ENCODE results near the gene RELN. TPM values are rescaled to one million over a fixed set of nuclear protein-coding genes. Genes with fewer than 3 reads are reported as not detected.
A peak's percentile ranks its signal among the peaks of the same experiment; 100 is the strongest.

Gene RELN
- total and polyA plus RNA-seq, 9 donors = 0.68 to 8.7 (median 2.7) TPM

- H3K27me3 ChIP-seq = no peaks in the 10 kb centered on the region
- H3K9me3 ChIP-seq = no peaks in the 10 kb centered on the region
- no peak overlapping the region for H3K27ac ChIP-seq
- no peaks in the 10 kb centered on the region for H3K36me3 ChIP-seq
- H3K4me3 ChIP-seq = no peak overlapping the region
- DNase-seq = no peak
- 58 to 75% (median 73%) methylated on average over 2 of the region's 2 CpGs for whole genome bisulfite sequencing, 3 donors
- TF ChIP-seq POLR2A (IDR thresholded peaks at IDR 0.05) (no peak), EP300 (IDR thresholded peaks at IDR 0.05) (no peak), CTCF (IDR thresholded peaks at IDR 0.05) (no peak)
- intact Hi-C loops (cut with DNase I) = no loop called here
- peaks cover 2% of the 10 kb centered on the region for H3K4me1 ChIP-seq (ENCODE audit: insufficient read depth)
Measured at GRCh38 chr7:103541947-103542346, 447.5 kb downstream of the RELN start.

GRCh38 chr7:103541026-103541425 lies 448.4 kb downstream of the RELN start:
- no peaks in the 10 kb centered on the region for H3K36me3 ChIP-seq

GRCh38 chr7:103540338-103540737 lies 449.1 kb downstream of the RELN start:
- no peak overlapping the region for H3K4me3 ChIP-seq
- H3K27me3 ChIP-seq = no peaks in the 10 kb centered on the region
- intact Hi-C loops (cut with DNase I) = no loop called here
- WGBS, 3 donors = 52 to 64% (median 56%) methylated on average over 7 of the region's 7 CpGs
- no peaks in the 10 kb centered on the region for H3K36me3 ChIP-seq
- H3K27ac ChIP-seq = no peak overlapping the region
- no peak for DNase-seq
- no peaks in the 10 kb centered on the region for H3K9me3 ChIP-seq
- TF ChIP-seq EP300 (IDR thresholded peaks at IDR 0.05) (no peak), CTCF (IDR thresholded peaks at IDR 0.05) (no peak), POLR2A (IDR thresholded peaks at IDR 0.05) (no peak)
- peaks cover 2% of the 10 kb centered on the region for H3K4me1 ChIP-seq (ENCODE audit: insufficient read depth)

More at GRCh38 chr7:103541026-103541425, 448.4 kb downstream of the RELN start:
- peak in 1 of 5 donors; percentile 36 for DNase-seq
- Histone ChIP-seq H3K9me3 (no peaks in the 10 kb centered on the region), H3K4me3 (no peak overlapping the region), H3K27ac (no peak overlapping the region), H3K4me1 (ENCODE audit: insufficient read depth) (peaks cover 2% of the 10 kb centered on the region), H3K27me3 (no peaks in the 10 kb centered on the region)
- WGBS, 3 donors = 40 to 47% (median 42%) methylated on average over 4 of the region's 4 CpGs
- intact Hi-C loops (cut with DNase I) = no loop called here
- TF ChIP-seq POLR2A (IDR thresholded peaks at IDR 0.05) (no peak), EP300 (IDR thresholded peaks at IDR 0.05) (no peak)

- no peak for TF ChIP-seq POLR2A (IDR thresholded peaks at IDR 0.05)
- TF ChIP-seq EP300 (IDR thresholded peaks at IDR 0.05) = no peak
- TF ChIP-seq CTCF (IDR thresholded peaks at IDR 0.05) = no peak
- WGBS, 3 donors = 93 to 94% (median 94%) methylated on average over 8 of the region's 8 CpGs
- no peaks in the 10 kb centered on the region for H3K27me3 ChIP-seq
Measured at GRCh38 chr7:103539875-103540274, 449.6 kb downstream of the RELN start.

GRCh38 chr7:103538964-103539709 lies 450.3 kb downstream of the RELN start:
- Histone ChIP-seq H3K4me3 (no peak overlapping the region), H3K36me3 (no peaks in the 10 kb centered on the region), H3K27me3 (no peaks in the 10 kb centered on the region), H3K9me3 (no peaks in the 10 kb centered on the region), H3K4me1 (ENCODE audit: insufficient read depth) (peaks cover 2% of the 10 kb centered on the region), H3K27ac (no peak overlapping the region)
- 69 to 72% (median 72%) methylated on average over 11 of the region's 11 CpGs for WGBS, 3 donors
- intact Hi-C loops (cut with DNase I) = no loop called here
- no peak for DNase-seq
- no peak for TF ChIP-seq CTCF (IDR thresholded peaks at IDR 0.05)
- TF ChIP-seq EP300 (IDR thresholded peaks at IDR 0.05) = no peak
- TF ChIP-seq POLR2A (IDR thresholded peaks at IDR 0.05) = no peak

More at GRCh38 chr7:103539875-103540274, 449.6 kb downstream of the RELN start:
- intact Hi-C loops (cut with DNase I) = no loop called here
- Histone ChIP-seq H3K4me1 (ENCODE audit: insufficient read depth) (peaks cover 2% of the 10 kb centered on the region), H3K9me3 (no peaks in the 10 kb centered on the region), H3K36me3 (no peaks in the 10 kb centered on the region), H3K27ac (no peak overlapping the region), H3K4me3 (no peak overlapping the region)
- no peak for DNase-seq
